HCEC 1CT (cell line): ENCODE measurements around the gene ZNF609.
A peak's percentile ranks its signal among the peaks of the same experiment; 100 is the strongest.
"Not testable (repeated sequence)": the region's sequence is repeated elsewhere in the genome, so short reads cannot be mapped to it uniquely, and the experiment has no call there.

Source experiments
- DNase-seq: peaks from one replicate; pipeline ENCODE4 v3.0.0-alpha.2; 2017

Gene ZNF609

DNA sequence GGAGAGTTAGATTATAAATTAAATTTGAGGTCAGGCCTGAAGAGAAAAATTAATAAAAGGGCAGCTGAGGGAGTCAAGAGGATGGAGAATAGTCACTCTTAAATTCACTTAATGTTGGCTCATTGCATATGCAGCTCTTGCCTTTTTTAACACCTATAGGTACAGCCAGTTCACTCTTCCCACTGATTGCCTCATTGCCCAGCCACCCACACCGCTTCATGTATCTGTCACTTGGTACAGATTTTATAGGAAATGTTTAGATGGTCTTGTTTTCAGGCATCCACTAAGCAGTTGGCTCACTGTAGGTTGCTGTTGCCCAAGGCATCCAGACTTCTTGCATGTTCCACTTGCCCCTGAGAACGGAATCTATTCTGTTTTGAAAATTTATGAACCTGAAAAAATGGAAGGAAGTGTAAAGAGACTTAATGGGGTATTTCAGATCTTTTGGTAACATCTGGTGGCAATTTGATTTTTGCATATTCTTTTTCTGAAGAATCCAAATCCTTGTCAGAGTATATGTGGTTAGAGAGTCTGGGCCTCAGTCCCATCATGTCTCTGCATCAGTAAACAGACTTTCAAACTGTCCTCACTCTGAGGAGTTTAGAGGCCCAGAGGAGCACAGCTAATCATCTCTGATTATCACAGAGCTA is 163.1 kb downstream of the ZNF609 start:
- DNase-seq = no peak

- no peak for DNase-seq
These were observed 163.9 kb downstream of the ZNF609 start for GRCh38 chr15:64624242-64624641.

DNA sequence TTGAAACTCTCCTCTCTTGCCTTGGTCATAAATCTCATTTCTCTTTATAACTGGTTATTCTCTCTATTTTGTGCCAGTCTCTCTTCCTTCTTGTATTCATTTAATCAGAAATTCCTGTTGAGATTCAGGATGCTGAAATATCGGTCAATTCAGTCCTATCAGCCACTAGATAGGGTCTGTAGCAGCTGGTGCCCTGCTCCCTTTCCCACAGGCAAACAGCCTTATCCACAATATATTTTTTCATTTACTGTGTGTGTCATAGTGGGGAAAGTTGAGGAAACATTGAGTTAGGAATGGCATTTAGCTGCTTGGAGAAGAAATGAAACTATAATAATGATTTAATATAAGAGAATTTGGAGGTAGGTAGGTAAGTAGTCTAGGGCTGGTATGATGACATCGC is 168.7 kb downstream of the ZNF609 start:
- DNase-seq = no peak

GRCh38 chr15:64630396-64631107 is 170.2 kb downstream of the ZNF609 start:
- no peak for DNase-seq

DNA sequence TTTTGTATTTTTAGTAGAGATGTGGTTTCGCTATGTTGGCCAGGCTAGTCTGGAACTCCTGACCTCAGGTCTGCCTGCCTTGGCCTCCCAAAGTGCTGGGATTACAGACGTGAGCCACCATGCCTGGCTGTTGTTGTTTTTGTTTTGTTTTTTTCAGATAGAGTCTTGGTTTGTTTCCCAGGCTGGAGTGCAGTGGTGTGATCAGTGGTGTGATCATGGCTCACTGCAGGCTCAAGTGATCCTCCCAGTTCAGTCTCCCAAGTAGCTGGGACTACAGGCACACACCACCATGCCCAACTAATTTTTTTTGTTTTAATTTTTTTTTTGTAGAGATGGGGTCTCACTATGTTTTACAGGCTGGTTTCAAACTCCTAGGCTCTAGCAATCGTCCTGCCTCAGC is 172.3 kb downstream of the ZNF609 start:
- not testable (repeated sequence) for DNase-seq

GRCh38 chr15:64633332-64633731 is 173.0 kb downstream of the ZNF609 start:
- DNase-seq = no peak

GRCh38 chr15:64634027-64634426 is 173.6 kb downstream of the ZNF609 start:
- no peak for DNase-seq

DNA sequence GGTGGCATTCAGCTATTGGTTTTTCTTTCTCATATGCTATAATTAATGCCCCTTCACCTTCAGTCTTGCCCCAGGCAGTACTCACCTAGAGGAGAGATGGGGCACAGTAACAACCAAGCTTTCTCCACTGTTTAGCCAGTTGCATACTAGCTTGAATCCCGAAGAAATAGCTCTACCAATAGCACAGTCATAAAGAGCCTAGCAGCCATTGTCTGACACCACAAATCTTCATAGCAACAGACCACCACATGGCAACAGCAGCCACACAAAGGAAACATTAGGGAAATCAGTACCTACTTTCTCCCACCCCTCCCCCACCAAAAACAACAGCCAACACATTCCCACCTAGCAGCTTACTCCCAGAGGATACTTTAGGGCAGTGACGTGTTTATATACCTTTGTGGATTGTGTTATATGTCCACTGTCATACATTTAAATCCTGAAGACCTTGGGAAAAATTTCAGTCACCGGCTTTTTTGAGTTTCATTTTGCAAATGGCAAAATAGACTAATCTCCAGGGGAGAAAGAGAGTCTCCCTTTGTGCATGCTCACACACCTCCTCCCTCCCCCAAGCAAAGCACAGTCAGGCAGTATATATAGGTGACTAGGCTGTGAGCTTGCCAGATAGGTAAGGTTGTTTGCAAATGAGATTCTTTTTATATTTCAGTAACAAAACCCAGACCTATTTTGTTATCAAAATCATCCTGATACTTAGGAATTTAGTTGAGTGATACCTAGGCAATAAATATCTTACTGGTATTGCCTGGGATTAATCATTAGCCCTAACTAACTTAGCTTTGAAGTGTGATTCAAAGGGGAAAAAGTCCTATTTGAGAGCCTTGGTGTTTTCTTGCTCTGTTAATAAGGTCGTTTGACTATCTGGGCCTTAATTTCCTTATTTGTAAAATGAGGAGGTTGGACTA is 174.5 kb downstream of the ZNF609 start:
- no peak for DNase-seq

DNA sequence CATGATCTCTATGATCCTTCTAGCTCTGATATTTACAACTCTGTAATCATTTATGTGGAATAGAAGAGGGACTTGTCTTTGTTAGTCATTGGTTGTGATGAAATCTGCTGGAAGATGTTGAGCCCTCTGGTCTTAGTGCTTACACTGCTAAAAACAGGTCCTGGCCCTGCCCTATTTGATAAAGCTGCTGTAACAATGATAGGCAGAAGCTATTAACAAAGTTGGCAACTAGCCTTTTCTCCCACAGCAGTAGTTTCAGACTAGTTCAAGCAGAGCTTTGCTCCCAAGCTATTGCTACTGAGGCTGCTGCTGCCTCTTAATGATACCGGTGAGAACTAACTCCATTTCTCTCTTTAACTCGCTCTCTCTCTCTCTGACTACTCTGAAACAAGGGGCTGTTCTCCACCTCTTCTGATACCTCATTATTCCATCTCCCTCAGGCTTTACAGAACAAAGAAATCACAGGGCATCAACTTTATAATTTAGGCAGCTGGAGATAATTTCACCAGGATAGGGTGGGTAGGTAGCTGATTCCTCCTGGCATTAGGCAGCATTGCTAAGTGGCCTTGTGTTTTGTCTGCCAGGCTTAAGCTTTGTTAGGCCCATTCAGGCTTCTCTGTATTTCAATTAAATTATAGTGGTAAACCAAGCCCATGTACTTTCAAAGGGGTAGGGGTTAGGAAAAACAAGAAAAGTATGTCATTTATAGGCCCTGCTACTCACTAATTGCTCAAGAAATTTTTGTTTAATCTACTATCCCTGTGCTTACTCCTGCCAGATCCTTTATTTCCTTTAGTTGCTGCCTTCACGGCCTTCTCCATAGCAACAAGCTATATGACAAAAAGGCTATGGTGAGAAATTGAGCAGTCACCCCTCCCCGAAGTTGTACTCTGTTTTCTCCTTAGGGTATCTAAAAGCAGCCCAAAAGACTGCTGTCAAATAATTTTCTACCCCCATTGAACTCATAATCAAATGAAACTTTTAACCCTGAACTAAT is 175.4 kb downstream of the ZNF609 start:
- peak; percentile 53 for DNase-seq

GRCh38 chr15:64636556-64636955 is 176.2 kb downstream of the ZNF609 start:
- no peak for DNase-seq

- DNase-seq = no peak
These were observed 177.0 kb downstream of the ZNF609 start for GRCh38 chr15:64637412-64637811.

DNA sequence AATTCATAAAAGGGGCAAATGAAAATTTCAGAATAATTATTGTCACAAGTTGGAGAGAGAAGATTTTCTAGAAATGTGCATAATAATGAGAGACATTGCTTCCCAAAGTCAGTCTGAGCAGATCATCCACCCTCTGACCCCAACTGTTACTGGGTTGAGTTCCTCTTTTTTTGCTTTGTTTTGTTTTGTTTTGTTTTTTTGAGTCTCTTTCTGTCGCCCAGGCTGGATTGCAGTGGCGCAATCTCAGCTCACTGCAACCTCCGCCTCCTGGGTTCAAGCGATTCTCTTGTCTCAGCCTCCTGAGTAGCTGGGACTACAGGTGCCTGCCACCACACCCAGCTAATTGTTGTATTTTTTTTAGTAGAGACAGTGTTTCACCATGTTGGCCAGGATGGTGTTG is 179.4 kb downstream of the ZNF609 start:
- DNase-seq = not testable (repeated sequence)

DNA sequence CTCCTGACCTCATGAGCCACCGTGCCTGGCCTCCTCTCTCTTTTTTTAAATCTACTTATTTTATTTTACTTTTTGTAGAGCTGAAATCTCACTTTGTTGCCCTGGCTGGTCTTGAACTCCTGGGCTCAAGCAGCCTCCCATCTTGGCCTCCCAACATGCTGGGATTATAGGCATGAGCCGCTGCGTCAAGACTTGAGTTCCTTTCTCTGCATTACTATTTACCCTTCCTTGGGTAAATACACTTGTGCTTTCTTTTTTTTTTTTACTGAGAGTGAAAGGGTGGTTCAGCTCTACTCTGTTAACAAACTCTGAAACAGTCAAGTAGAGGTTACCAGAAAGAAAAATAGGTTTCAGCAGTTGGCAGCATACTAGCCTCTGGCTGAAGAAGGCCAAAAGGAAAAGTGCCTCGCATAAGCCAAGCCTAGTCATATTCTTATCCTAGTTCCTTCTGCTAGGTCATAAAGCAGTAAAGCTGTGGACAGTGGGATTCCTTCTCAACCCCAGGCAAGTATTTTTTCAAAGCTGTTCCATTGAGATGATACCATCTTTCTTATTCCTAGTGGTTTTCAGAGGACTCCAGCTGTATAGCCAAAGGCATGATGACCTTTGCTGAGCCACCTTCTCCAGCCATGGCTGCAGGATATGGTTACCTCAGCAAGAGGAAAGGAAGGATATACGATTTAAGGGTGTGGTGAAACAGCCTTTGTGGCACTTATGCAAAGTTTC is 179.9 kb downstream of the ZNF609 start:
- DNase-seq = no peak

DNA sequence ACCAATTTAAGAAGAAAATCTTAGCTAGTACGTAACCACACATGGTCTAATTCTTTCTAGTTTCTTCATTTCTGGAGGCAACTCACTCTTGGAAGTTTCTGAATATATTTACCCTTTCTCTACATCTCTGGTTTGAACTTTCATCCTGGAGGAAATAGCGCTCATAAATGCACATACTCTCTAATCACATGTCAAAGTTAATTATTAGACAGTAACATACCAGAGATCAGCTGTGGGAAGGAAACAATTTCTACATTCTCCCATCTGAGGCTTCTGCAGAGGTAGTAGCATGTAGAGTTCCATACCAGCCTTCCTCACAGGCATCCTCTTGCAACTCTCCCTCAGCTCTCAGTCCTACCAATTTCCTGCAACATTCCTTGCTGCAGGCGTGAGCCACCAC is 182.5 kb downstream of the ZNF609 start:
- DNase-seq = no peak

GRCh38 chr15:64643685-64644084 is 183.3 kb downstream of the ZNF609 start:
- no peak for DNase-seq

DNA sequence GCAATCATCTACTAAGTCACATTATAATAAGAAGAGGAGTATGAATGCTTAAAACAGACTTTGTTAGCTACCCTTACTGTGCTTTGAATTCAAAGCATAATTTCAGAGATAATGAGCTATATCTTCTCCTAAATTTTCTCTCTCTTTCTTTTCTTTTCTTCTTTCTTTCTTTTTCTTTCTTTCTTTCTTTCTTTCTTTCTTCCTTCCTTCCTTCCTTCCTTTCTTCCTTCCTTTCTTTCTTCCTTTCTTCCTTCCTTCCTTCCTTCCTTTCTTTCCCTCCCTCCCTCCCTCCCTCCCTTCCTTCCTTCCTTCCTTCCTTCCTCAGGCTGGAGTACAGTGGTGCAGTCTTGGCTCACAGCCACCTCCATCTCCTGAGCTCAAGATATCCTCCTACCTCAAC is 184.4 kb downstream of the ZNF609 start:
- not testable (repeated sequence) for DNase-seq

DNA sequence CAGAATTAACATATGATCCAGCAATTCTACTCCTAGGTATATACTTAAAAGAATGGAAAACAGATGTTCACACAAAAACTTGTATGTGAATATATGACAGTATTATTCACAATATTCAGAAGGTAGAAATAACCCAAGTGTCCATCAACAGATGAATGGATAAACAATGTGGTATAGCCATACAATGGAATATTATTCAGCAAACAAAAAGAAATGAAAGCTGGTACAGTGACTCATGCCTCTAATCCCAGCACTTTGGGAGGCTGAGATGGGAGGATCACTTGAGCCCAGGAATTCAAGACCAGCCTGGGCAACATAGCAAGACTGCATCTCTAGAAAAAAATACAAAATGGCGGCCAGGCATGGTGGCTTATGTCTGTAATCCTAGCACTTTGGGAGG is 185.6 kb downstream of the ZNF609 start:
- DNase-seq = no peak

GRCh38 chr15:64647367-64647766 is 187.0 kb downstream of the ZNF609 start:
- DNase-seq = no peak

DNA sequence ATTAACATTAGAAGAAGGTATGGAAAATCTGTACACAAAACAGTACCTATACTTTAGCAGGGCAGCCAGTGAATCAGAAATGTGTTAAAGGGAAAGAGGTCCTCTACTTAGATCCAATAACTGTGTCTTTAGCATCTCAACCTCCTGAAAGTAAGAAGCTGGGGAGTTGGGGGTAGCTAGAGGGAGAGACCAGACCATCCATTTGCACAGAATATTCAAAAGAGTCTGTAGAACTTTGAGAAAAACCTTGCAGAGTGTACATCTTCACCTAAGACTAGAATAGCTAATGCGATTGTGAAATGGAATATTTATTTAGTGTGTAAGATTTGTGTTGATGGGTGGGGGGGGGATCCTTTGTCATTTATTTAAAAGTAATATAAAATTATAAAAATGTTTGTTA is 190.2 kb downstream of the ZNF609 start:
- DNase-seq = no peak

DNA sequence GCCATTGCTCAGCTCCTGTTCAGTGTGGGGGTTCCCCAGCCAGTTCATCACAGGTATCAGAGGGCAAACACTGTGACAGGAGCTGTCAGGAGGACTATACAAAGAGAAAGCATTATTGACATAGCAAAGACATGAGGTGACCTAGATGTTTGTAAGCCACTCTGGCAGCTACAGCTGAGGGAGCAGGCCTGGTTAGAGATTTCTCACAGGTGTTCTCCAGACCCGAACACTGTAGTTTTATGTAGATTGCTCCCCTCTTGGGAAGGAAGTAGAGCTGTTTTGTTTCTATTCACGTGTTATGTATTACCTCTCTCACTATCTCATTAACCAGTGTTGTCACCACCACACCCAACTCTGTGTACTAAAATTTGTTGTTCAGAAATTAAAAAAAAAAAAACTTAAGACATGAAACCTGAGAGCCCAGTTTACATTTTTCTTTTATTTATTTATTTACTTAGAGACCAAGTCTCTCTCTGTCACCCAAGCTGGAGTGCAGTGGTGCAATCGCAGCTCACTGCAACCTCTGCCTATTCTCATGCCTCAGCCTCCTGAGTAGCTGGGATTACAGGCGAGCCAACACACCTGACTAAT is 191.3 kb downstream of the ZNF609 start:
- DNase-seq = no peak

DNA sequence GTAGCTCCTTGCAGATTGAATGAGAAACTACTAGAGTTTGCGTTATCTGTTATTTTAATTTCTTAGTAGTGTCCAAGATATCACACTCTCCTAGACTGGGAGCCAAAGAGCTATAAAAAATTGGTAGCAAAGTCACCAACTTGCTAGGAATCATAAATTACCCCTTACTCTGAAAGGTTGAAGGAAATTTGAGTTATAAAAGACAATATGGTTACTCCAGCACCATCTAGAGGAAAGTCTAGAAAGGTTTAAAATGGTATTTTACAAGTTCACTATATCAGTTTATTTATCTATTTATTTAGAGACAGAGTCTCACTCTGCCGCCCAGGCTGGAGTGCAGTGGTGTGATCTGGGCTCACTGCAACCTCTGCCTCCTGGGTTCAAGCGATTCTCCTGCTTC is 193.4 kb downstream of the ZNF609 start:
- peak; percentile 11 for DNase-seq
